Parathyroid adenoma (tissue), 2 donors: ENCODE results near the gene LSR.

Source experiments
- H2AFZ ChIP-seq: fragments of 300-600 bp; sonication (generic); one replicate; pipeline ENCODE4 v1.7.0; 2017; ENCODE audit warnings: antibody characterized with exemption, mild to moderate bottlenecking
- H3K27ac ChIP-seq: fragments of 300-600 bp; sonication (generic); one replicate; pipeline ENCODE4 v1.7.0; 2017
- H3K27me3 ChIP-seq: fragments of 300-600 bp; sonication (generic); one replicate; pipeline ENCODE4 v1.7.0; 2017; ENCODE audit warnings: low read length; ENCODE audit not compliant: control insufficient read depth, insufficient read depth
- H3K36me3 ChIP-seq: fragments of 300-600 bp; sonication (generic); one replicate; pipeline ENCODE4 v1.7.0; 2017; ENCODE audit warnings: low read length; ENCODE audit not compliant: control insufficient read depth, insufficient read depth
- H3K4me1 ChIP-seq: fragments of 300-600 bp; sonication (generic); one replicate; pipeline ENCODE4 v1.7.0; 2017; ENCODE audit warnings: control low read depth
- H3K4me2 ChIP-seq: fragments of 300-600 bp; sonication (generic); one replicate; pipeline ENCODE4 v1.7.0; 2017; ENCODE audit warnings: low read length
- H3K4me3 ChIP-seq: fragments of 300-600 bp; sonication (generic); one replicate; pipeline ENCODE4 v1.7.0; 2017; ENCODE audit warnings: low read depth, low read length
- H3K79me2 ChIP-seq: fragments of 300-600 bp; sonication (generic); one replicate; pipeline ENCODE4 v1.7.0; 2017; ENCODE audit warnings: control low read depth
- H3K9ac ChIP-seq: fragments of 300-600 bp; sonication (generic); one replicate; pipeline ENCODE4 v1.7.0; 2017; ENCODE audit warnings: mild to moderate bottlenecking
- H3K9me3 ChIP-seq: fragments of 300-600 bp; sonication (generic); one replicate; pipeline ENCODE4 v1.7.0; 2017; ENCODE audit warnings: low read length; ENCODE audit not compliant: control insufficient read depth
- TF ChIP-seq, protein P1 (sequence below): fragments of 300-600 bp; sonication (generic); IDR thresholded peaks from one replicate; pipeline ENCODE4 v1.7.0; 2017; ENCODE audit warnings: antibody characterized with exemption, mild to moderate bottlenecking
- donor health status: primary hyperparathyroidism.

LSR gene

DNA sequence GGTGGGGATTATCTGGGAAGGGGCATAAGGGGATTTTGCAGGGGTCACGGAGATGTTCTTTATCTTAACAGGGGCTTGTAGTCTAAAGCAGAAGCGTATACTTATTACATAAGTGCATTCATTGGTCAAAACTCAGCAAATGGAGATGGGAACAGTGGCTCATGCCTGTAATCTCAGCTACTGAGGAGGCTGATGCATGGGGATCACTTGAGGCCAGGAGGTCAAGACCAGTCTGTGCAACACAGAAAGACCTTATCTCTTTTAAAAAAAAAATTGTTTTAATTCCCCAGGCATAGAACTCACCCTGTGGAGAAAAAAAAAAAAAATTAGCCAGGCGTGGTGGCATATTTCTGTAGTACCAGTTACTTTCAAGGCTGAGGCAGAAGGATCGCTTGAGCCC, 39.2 kb upstream of the LSR start:
- Histone ChIP-seq H3K9me3 (no peaks in the 10 kb centered on the region), H3K4me2 (no peak overlapping the region), H2AFZ (no peak overlapping the region), H3K27ac (no peak overlapping the region), H3K27me3 (no peaks in the 10 kb centered on the region), H3K36me3 (no peaks in the 10 kb centered on the region), H3K79me2 (no peaks in the 10 kb centered on the region), H3K9ac (no peak overlapping the region), H3K4me1 (peaks cover 15% of the 10 kb centered on the region), H3K4me3 (no peak overlapping the region)
- TF ChIP-seq, protein P1, sequence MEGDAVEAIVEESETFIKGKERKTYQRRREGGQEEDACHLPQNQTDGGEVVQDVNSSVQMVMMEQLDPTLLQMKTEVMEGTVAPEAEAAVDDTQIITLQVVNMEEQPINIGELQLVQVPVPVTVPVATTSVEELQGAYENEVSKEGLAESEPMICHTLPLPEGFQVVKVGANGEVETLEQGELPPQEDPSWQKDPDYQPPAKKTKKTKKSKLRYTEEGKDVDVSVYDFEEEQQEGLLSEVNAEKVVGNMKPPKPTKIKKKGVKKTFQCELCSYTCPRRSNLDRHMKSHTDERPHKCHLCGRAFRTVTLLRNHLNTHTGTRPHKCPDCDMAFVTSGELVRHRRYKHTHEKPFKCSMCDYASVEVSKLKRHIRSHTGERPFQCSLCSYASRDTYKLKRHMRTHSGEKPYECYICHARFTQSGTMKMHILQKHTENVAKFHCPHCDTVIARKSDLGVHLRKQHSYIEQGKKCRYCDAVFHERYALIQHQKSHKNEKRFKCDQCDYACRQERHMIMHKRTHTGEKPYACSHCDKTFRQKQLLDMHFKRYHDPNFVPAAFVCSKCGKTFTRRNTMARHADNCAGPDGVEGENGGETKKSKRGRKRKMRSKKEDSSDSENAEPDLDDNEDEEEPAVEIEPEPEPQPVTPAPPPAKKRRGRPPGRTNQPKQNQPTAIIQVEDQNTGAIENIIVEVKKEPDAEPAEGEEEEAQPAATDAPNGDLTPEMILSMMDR = no peak

DNA sequence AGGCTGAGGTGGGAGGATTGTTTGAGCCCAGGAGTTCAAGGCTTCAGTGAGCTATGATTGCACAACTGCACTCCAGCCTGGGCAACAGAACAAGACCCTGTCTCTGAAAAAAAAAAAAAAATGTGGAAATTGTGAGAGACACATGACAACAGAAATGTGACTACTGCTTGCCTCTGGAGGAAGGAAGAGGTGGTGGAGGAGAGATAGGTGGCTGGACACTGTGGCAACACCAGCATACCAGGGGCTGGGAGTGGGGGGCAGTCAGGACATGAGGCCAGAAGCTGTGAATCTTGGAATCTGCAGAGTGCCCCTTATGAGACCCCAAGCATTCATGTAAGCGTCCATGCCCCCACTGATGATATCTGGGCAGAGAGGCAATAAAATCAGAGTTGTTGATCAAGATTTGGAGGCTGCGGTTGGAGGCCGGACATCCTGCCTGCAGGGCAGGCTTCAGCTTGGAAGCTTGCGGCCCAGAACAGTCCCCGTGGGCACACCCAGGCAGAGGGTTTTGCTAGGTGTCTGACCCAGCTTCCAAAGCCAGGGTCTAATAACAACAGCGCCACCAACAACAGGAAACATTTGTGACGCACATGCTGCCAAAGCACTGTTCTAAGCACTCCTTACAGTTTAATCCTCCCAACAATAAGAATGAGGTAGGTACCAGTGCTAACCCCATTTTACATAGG, 37.1 kb upstream of the LSR start:
- TF ChIP-seq, protein P1 = no peak
- H3K4me1 ChIP-seq = peaks cover 18% of the 10 kb centered on the region
- no peak overlapping the region for H3K4me2 ChIP-seq
- H3K27me3 ChIP-seq = no peaks in the 10 kb centered on the region
- no peak overlapping the region for H2AFZ ChIP-seq
- no peak overlapping the region for H3K9ac ChIP-seq
- peak overlapping the region; percentile 12 for H3K27ac ChIP-seq
- H3K9me3 ChIP-seq = no peaks in the 10 kb centered on the region
- no peak overlapping the region for H3K4me3 ChIP-seq
- H3K79me2 ChIP-seq = no peaks in the 10 kb centered on the region
- no peaks in the 10 kb centered on the region for H3K36me3 ChIP-seq

GRCh38 chr19:35212241-35212640, 36.6 kb upstream of the LSR start:
- Histone ChIP-seq H3K36me3 (no peaks in the 10 kb centered on the region), H3K4me1 (peaks cover 18% of the 10 kb centered on the region), H3K4me2 (no peak overlapping the region), H3K9me3 (no peaks in the 10 kb centered on the region), H3K79me2 (no peaks in the 10 kb centered on the region), H3K9ac (no peak overlapping the region), H3K27me3 (no peaks in the 10 kb centered on the region), H3K4me3 (no peak overlapping the region), H2AFZ (no peak overlapping the region), H3K27ac (no peak overlapping the region)
- TF ChIP-seq, protein P1 = no peak

DNA sequence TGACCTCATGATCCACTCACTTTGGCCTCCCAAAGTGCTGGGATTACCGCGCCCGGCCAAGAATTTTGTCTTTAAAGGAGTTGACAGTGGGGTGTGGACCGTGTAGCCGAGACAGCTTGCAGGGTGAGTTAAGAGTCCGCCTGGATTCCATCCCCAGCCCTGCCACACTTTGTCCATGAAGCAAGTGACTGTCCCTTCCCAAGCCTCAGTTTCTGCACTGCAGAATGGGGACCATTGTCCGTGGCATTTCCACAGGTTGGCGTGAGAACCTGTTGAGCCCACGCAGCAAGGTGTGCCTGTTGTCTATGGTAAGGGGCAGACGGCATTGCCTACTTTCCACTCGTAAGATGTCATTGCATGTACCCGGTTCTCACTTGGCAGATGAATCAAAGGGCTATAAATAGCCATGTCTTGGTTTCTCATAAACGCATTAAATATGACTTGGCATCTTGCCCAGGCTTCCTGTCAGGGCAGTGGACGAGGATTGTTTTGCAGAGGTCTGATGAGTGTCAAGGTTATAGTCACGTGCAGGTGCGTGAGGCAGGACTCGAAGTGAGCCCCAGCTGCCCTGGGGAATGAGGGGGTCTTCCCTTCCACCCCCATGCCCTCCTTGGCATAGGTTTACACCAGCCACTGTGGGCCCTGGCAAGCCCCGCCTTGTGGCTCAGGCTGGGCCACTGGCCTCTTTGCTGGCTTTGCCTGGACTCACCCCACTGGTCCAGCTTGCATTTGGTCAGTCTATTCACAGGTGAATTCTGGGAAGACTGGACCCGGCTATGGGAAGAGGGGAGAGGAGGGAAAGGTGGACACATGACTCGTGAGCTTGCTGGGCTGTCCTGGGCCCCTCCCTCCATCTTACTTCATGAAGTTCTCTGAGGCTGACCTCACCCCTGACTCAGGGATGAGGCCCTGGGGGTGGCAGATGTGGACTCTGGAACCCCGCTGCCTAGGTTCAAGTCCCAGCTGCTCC, 34.9 kb upstream of the LSR start:
- Histone ChIP-seq H3K27me3 (no peaks in the 10 kb centered on the region), H3K4me2 (no peak overlapping the region), H3K4me1 (peaks cover 18% of the 10 kb centered on the region), H3K9me3 (no peaks in the 10 kb centered on the region), H2AFZ (peak overlapping the region; percentile 61), H3K9ac (no peak overlapping the region), H3K79me2 (no peaks in the 10 kb centered on the region), H3K27ac (peak overlapping the region; percentile 77), H3K4me3 (no peak overlapping the region), H3K36me3 (no peaks in the 10 kb centered on the region)
- TF ChIP-seq, protein P1 = no peak
